Islet of Langerhans (tissue), 1 donor: ENCODE data around the gene PEX11G.

Source experiments
- FAIRE-seq: peaks from one replicate; lab custom pipeline; 2011; peaks lifted over from hg19 to GRCh38; lab: Jason Lieb, UNC

PEX11G gene

DNA sequence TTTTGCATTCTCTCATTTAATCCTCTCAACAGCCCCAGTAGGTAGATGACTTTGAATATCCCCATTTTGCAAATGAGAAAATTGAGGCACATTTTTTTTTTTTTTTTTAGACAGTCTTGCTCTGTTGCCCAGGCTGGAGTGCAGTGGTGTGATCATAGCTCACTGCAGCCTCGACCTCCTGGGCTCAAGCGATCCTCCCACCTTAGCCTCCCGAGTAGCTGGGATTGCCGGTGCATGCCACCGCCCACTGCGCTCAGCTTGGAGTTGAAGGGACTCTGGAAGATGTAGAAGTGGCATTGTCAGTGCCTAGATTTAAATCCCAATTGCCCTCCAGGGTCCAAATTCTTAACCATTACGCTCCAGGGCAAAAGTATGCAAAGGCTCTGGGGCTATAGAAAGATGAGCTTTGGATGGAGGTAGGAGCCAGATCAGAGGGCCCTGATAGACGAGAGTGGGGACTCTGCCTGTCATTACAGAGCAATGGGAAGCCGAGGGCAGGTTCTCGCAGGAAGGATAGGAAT lies 32.8 kb upstream of the PEX11G start:
- FAIRE-seq, result no peak

- FAIRE-seq, result no peak
Measured at GRCh38 chr19:7520131-7521051, 31.6 kb upstream of the PEX11G start.

GRCh38 chr19:7519361-7520130 lies 30.7 kb upstream of the PEX11G start:
- FAIRE-seq, result no peak

- FAIRE-seq, result no peak
Measured at GRCh38 chr19:7516878-7517277, 28.0 kb upstream of the PEX11G start.

DNA sequence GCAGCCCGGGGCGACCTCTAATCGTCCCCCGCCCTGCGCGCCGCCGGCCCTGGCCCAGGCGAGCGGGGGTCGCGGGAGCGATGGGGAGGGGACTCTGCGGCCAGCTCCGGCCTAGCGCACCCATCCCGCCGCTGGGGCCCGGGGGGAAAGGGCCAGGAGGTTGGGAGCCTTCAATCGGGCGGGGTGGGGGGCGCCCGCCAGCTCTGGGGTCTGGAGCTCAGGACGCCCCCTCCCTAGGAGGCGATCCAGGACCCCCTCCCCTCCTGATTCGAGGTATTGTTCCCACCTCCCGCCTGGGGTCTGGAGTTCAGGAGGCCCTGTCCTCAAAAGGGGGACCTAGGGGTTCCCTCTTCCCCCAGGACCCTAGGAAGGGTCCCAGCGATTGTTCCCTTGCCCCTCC lies 27.5 kb upstream of the PEX11G start:
- FAIRE-seq, result no peak

GRCh38 chr19:7515645-7516151 lies 26.9 kb upstream of the PEX11G start, which contains the start of gene ZNF358:
Gene ZNF358 (plus strand): TSS chr19:7516103. CDS start chr19:7519243, 3,140 bp downstream.
- FAIRE-seq, result no peak

GRCh38 chr19:7515110-7515644 lies 26.3 kb upstream of the PEX11G start:
- no peak for FAIRE-seq

GRCh38 chr19:7513809-7514642 lies 25.2 kb upstream of the PEX11G start:
- FAIRE-seq, result no peak

DNA sequence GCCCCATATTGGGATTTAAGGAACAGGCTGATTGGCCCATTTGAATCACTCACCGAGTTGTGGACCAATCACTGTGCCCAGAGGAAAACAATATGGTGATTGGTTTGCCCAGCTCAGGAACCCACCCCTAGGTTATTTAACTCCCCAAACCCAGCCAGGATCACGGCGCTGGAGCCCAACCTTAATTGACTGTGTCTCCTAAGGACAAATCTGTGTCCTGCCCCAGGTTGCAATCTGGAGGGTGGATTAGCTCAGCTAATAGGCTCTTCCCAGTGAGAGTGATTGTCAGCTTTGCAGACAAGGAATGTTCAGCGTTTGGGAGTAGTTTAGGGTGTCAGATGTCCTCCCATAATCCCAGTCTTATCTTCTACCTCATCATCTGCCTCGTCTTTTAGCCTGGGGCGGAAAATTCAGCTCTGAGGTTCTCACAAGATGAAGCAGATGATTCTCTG lies 23.6 kb upstream of the PEX11G start:
- no peak for FAIRE-seq

- no peak for FAIRE-seq
Measured at GRCh38 chr19:7509625-7510024, 20.8 kb upstream of the PEX11G start.

- no peak for FAIRE-seq
Measured at GRCh38 chr19:7507884-7508283, 19.0 kb upstream of the PEX11G start.

GRCh38 chr19:7506385-7507328 lies 17.8 kb upstream of the PEX11G start:
- FAIRE-seq, result no peak

DNA sequence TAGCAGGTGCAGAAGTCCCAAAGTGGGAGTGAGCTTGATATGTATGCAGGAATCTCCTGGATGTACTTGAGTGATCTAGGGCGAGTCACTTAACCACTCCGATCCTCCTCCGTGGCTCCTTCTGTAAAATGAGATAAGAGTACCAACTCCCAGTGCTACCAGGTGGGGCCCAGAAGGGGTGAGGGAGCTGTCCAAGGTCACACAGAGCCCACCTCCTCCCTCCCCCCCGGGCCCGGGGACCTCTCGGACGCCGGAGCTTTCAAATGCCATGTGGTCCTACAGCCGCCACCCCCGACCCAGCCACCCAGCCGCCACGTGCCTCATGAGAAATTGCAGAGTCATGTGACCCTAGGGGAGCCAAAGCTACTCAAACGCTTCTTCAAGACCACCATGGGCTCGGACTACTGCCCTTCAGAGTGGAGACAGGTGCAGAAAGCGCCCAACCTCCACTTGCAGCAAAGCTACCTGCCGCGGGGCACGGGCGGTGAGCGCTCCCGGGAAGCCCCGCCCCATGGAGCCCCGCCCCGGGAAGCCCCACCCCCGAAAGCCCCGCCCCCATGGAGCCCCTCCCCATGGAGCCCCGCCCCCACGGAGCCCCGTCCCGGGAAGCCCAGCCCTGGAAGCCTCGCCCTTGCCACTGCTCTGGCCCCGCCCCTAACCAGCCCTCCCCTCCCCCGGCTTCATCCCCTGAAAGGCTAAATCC lies 17.0 kb upstream of the PEX11G start:
- FAIRE-seq, result no peak

DNA sequence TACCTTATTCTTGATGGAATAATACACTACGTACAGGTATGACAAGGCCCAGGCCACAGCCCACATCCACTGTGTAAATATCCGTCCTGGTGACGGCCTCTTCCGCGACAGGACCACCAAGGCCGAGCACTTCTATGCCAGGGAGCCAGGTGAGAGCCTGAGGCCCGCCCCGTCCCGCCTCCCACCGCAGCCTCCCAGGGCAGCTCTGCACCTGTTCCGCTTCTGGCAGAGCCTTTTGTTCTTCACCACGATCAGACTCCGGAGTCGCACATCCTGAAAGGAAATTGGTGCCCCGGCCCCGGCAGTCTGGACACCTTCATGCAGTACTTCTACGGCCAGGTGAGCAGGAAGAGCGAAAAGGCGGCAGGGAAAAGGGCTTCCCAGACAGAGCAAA lies 16.4 kb upstream of the PEX11G start:
- FAIRE-seq, result no peak

GRCh38 chr19:7504684-7505083 lies 15.8 kb upstream of the PEX11G start:
- no peak for FAIRE-seq

- no peak for FAIRE-seq
Measured at GRCh38 chr19:7502552-7502951, 13.7 kb upstream of the PEX11G start.

GRCh38 chr19:7500811-7501450 lies 12.1 kb upstream of the PEX11G start:
- no peak for FAIRE-seq

GRCh38 chr19:7497292-7497691 lies 8.5 kb upstream of the PEX11G start:
- FAIRE-seq, result no peak

- FAIRE-seq, result peak; percentile 43
Measured at GRCh38 chr19:7494416-7495098, 5.7 kb upstream of the PEX11G start.
